A549 (cell line): ENCODE measurements around the gene EMX2. TPM values are rescaled to one million over a fixed set of nuclear protein-coding genes. Genes with fewer than 3 reads are reported as not detected.
A peak's percentile ranks its signal among the peaks of the same experiment; 100 is the strongest.

Source experiments
- ATAC-seq, 2 experiments: fragments of 200-7000 bp in 1 of 2; fragments of >200 bp in 1 of 2; cut with Nextera tagmentation in 1 of 2; cut with Tn5 transposase in 1 of 2; 3 replicates each; pipeline versions ENCODE4 v1.8.0 to v1.9.1; 2018 to 2020; ENCODE audit warnings: mild to moderate bottlenecking in 1 of 2, moderate library complexity in 1 of 2
- CTCF ChIA-PET: fragments of 300-600 bp; sonication (Branson Sonifier 250); formaldehyde crosslinking; extraction: SDS; loops from one replicate; lab custom pipeline; 2021; ENCODE audit warnings: antibody characterized with exemption, inconsistent platforms; lab: Yijun Ruan, JAX
- POLR2A ChIA-PET: fragments of 350-600 bp; formaldehyde crosslinking; extraction: SDS; loops from one replicate; lab custom pipeline; 2021; ENCODE audit warnings: antibody characterized with exemption, inconsistent platforms; lab: Yijun Ruan, JAX
- DNase-seq, 2 experiments: peaks; one replicate each; pipeline versions ENCODE4 v3.0.0 to v3.0.0-alpha.2; 2011 to 2016; ENCODE audit warnings: low read depth in 1 of 2, low spot score in 1 of 2
- FAIRE-seq: peaks from 2 replicates; lab custom pipeline; 2011; peaks lifted over from hg19 to GRCh38; lab: Jason Lieb, UNC
- H3K27ac ChIP-seq, 2 experiments: fragments of >200 bp; sonication (Bioruptor Twin); formaldehyde crosslinking; 3 replicates each; pipeline ENCODE4 v1.5.1; 2016 to 2017
- H3K4me1 ChIP-seq: fragments of >200 bp; sonication (Bioruptor Twin); formaldehyde crosslinking; 3 replicates; pipeline ENCODE4 v1.6.1; 2016
- H3K4me2 ChIP-seq: fragments of >200 bp; sonication (Bioruptor Twin); formaldehyde crosslinking; 3 replicates; pipeline ENCODE4 v1.6.1; 2016
- H3K4me3 ChIP-seq: fragments of >200 bp; sonication (Bioruptor Twin); formaldehyde crosslinking; 3 replicates; pipeline ENCODE4 v1.5.1; 2016
- H3K9me3 ChIP-seq: fragments of >200 bp; sonication (Bioruptor Twin); formaldehyde crosslinking; 3 replicates; pipeline ENCODE4 v1.6.1; 2016
- ATOH8 ChIP-seq: fragments of 250-450 bp; sonication (Bioruptor Pico); IDR thresholded peaks from 2 replicates; pipeline ENCODE4 v1.5.0; 2020; ENCODE audit warnings: low read depth, mild to moderate bottlenecking, moderate library complexity
- CEBPB ChIP-seq, 2 experiments: fragments of >200 bp in 1 of 2; sonication (Bioruptor Twin) in 1 of 2; formaldehyde crosslinking in 1 of 2; IDR thresholded peaks; 2 replicates each; pipeline ENCODE4 v1.6.1; 2012 to 2016
- EHF ChIP-seq: fragments of 250-450 bp; sonication (Bioruptor Pico); IDR thresholded peaks from 2 replicates; pipeline ENCODE4 v1.5.0; 2020; ENCODE audit warnings: mild to moderate bottlenecking
- EHMT2 ChIP-seq: fragments of 200-600 bp; sonication (generic); IDR thresholded peaks from 2 replicates; pipeline ENCODE4 v1.6.1; 2016; ENCODE audit warnings: antibody characterized with exemption, low read depth, mild to moderate bottlenecking, moderate library complexity
- ELK1 ChIP-seq: fragments of 150-350 bp; IDR thresholded peaks from 2 replicates; pipeline ENCODE4 v1.6.1; 2014; ENCODE audit warnings: low read depth, mild to moderate bottlenecking, low read length
- FOSB ChIP-seq: fragments of 250-450 bp; sonication (Bioruptor Pico); IDR thresholded peaks from 2 replicates; pipeline ENCODE4 v1.5.0; 2020; ENCODE audit warnings: mild to moderate bottlenecking, moderate library complexity
- GATA3 ChIP-seq: IDR thresholded peaks from 2 replicates; pipeline ENCODE4 v1.6.1; 2012; ENCODE audit warnings: borderline replicate concordance
- HDAC2 ChIP-seq: fragments of 200-600 bp; sonication (generic); IDR thresholded peaks from 2 replicates; pipeline ENCODE4 v1.6.1; 2016
- HEYL ChIP-seq: fragments of 250-450 bp; sonication (Bioruptor Pico); IDR thresholded peaks from 2 replicates; pipeline ENCODE4 v1.8.0; 2021; ENCODE audit warnings: mild to moderate bottlenecking, moderate library complexity
- HOXB13 ChIP-seq: fragments of 250-450 bp; sonication (Bioruptor Pico); IDR thresholded peaks from 2 replicates; pipeline ENCODE4 v1.5.0; 2020; ENCODE audit warnings: low read depth, mild to moderate bottlenecking, moderate library complexity
- JUNB ChIP-seq: fragments of >200 bp; sonication (Bioruptor Twin); formaldehyde crosslinking; IDR thresholded peaks from 2 replicates; pipeline ENCODE4 v1.6.1; 2016
- MAFK ChIP-seq: fragments of 450-650 bp; IDR thresholded peaks from 2 replicates; pipeline ENCODE4 v1.6.1; 2014; ENCODE audit not compliant: partially characterized antibody
- MAZ ChIP-seq: fragments of 150-350 bp; IDR thresholded peaks from 2 replicates; pipeline ENCODE4 v1.6.1; 2014; ENCODE audit warnings: antibody characterized with exemption, low read depth, low read length, borderline replicate concordance
- MYC ChIP-seq: IDR thresholded peaks from 2 replicates; pipeline ENCODE4 v1.6.1; 2012; ENCODE audit warnings: mild to moderate bottlenecking, inconsistent platforms, low read length, improper control_type of control experiment, borderline replicate concordance
- NPAS2 ChIP-seq: fragments of 250-450 bp; sonication (Bioruptor Pico); IDR thresholded peaks from 2 replicates; pipeline ENCODE4 v1.8.0; 2022; ENCODE audit warnings: mild to moderate bottlenecking, moderate library complexity, borderline replicate concordance
- POLR2AphosphoS2 ChIP-seq: conservative IDR thresholded peaks from 2 replicates; pipeline ENCODE4 v1.6.1; 2012; ENCODE audit warnings: low read length, improper control_type of control experiment, inconsistent platforms
- RAD21 ChIP-seq, 2 experiments: fragments of >200 bp in 1 of 2; sonication (Bioruptor Twin) in 1 of 2; formaldehyde crosslinking in 1 of 2; IDR thresholded peaks in 1 of 2; conservative IDR thresholded peaks in 1 of 2; 2 replicates in 1 of 2; 3 replicates in 1 of 2; pipeline ENCODE4 v1.6.1; 2012 to 2018; ENCODE audit warnings: inconsistent platforms in 1 of 2
- RNF2 ChIP-seq: fragments of 200-600 bp; sonication (generic); IDR thresholded peaks from 2 replicates; pipeline ENCODE4 v1.6.1; 2016; ENCODE audit warnings: low read depth, mild to moderate bottlenecking, antibody characterized with exemption, moderate library complexity, borderline replicate concordance
- SMC3 ChIP-seq: fragments of >200 bp; sonication (Bioruptor Twin); formaldehyde crosslinking; IDR thresholded peaks from 3 replicates; pipeline ENCODE4 v1.6.1; 2018; ENCODE audit warnings: inconsistent platforms
- TFCP2L1 ChIP-seq: fragments of 250-450 bp; sonication (Bioruptor Pico); IDR thresholded peaks from 2 replicates; pipeline ENCODE4 v1.5.0; 2021; ENCODE audit warnings: mild to moderate bottlenecking
- TP53 ChIP-seq: fragments of 250-450 bp; sonication (Bioruptor Pico); IDR thresholded peaks from 2 replicates; pipeline ENCODE4 v1.5.0; 2021; ENCODE audit warnings: mild to moderate bottlenecking, moderate library complexity
- USF2 ChIP-seq: fragments of 450-650 bp; IDR thresholded peaks from 2 replicates; pipeline ENCODE4 v1.6.1; 2014; ENCODE audit warnings: antibody characterized with exemption
- ZNF302 ChIP-seq: fragments of 250-450 bp; sonication (Bioruptor Pico); IDR thresholded peaks from 2 replicates; pipeline ENCODE4 v1.9.0; 2021; ENCODE audit warnings: inconsistent platforms, mild to moderate bottlenecking, moderate library complexity
- WGBS: methylation state at CpG from one replicate; pipeline ENCODE4 v1.1.6; 2017; ENCODE audit errors: missing lambda C conversion rate; 5-methylcytosine and 5-hydroxymethylcytosine counted together
- polyA plus RNA-seq, 4 experiments: library from polyadenylated mRNA; depleted of rRNA in 3 of 4; stranded (reverse); fragments of >200 nt; fragmentation: RNase III in 1 of 4; extraction: RNeasy Plus Mini Kit Qiagen cat#74134 plus additional on column Dnase treatment in 1 of 4; gene quantifications; 2 replicates in 3 of 4; 3 replicates in 1 of 4; pipeline ENCODE4 v1.2.3, GENCODE V29; 2011 to 2017
- TF ChIP-seq, protein P1 (sequence below): IDR thresholded peaks from 2 replicates; pipeline ENCODE4 v1.6.1; 2012
- TF ChIP-seq, protein P2 (sequence below): fragments of >200 bp; sonication (Bioruptor Twin); formaldehyde crosslinking; IDR thresholded peaks from 3 replicates; pipeline ENCODE4 v1.5.1; 2016

The EMX2 gene
- polyA plus RNA-seq, 2 of the 4 experiments (the other 2 are of a cell fraction): not detected

GRCh38 chr10:117536866-117537435, 5.6 kb upstream of the EMX2 start:
- no peak for TF ChIP-seq MAFK
- TF ChIP-seq TFCP2L1: no peak
- no peak for TF ChIP-seq ZNF302
- TF ChIP-seq HEYL (CRISPR knock-in tag): no peak
- TF ChIP-seq GATA3: no peak
- TF ChIP-seq FOSB: no peak
- TF ChIP-seq TP53 (CRISPR knock-in tag): no peak
- no peak for TF ChIP-seq USF2
- no peak for TF ChIP-seq JUNB
- TF ChIP-seq EHMT2: no peak
- no peak for TF ChIP-seq POLR2AphosphoS2
- no peak for TF ChIP-seq HDAC2
- no peak for TF ChIP-seq RNF2
- no peak for TF ChIP-seq MYC
- no peak for TF ChIP-seq HOXB13 (CRISPR knock-in tag)
- no peak for TF ChIP-seq EHF (CRISPR knock-in tag)
- no peak for TF ChIP-seq ATOH8 (CRISPR knock-in tag)
- TF ChIP-seq MAZ: no peak
- TF ChIP-seq ELK1: no peak
- TF ChIP-seq, protein P1, sequence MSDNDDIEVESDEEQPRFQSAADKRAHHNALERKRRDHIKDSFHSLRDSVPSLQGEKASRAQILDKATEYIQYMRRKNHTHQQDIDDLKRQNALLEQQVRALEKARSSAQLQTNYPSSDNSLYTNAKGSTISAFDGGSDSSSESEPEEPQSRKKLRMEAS: no peak
- Histone ChIP-seq H3K27ac (no peak overlapping the region), H3K4me1 (0 out of 3 replicates have a peak, but pooled peaks cover 12% of the 10 kb centered on the region), H3K4me3 (no peak overlapping the region), H3K9me3 (no peaks in the 10 kb centered on the region), H3K4me2 (peak overlapping the region; percentile 73; the same call in 2 of the 3 replicates)
- ChIA-PET POLR2A (no interaction called here), CTCF (interaction anchor here (0.6 to 3.0 kb wide), 28 partner anchors 8 to 902 kb away, joined by 3 to 51 read pairs (median 4); no protein-coding TSS in a partner anchor)
- ATAC-seq (peak in 1 of 2 experiments; percentile 5; a peak in 2 of 6 replicates), FAIRE-seq (no peak), DNase-seq (no peak)
- 58% methylated on average over 31 of the region's 40 CpGs for WGBS

GRCh38 chr10:117537436-117537903, 5.1 kb upstream of the EMX2 start:
- DNase-seq: peak; percentile 25 to 50
- 4% methylated on average over 26 of the region's 39 CpGs for WGBS
- H3K4me3 ChIP-seq: no peak overlapping the region

More at GRCh38 chr10:117537436-117537903, 5.1 kb upstream of the EMX2 start:
- Histone ChIP-seq H3K27ac (no peak overlapping the region), H3K4me1 (0 out of 3 replicates have a peak, but pooled peaks cover 12% of the 10 kb centered on the region), H3K9me3 (no peaks in the 10 kb centered on the region), H3K4me2 (peak overlapping the region; percentile 73)
- POLR2A ChIA-PET: no interaction called here
- ATAC-seq (peak; percentile 45 to 74; a peak in 4 of 6 replicates), FAIRE-seq (no peak)
- TF ChIP-seq RAD21 (conservative IDR thresholded peaks at IDR 0.05 in 1 of 2, IDR thresholded peaks at IDR 0.05 in 1 of 2): peak; percentile 69 to 94
- TF ChIP-seq ZNF302: no peak
- no peak for TF ChIP-seq CEBPB (IDR thresholded peaks at IDR 0.05)
- peak; percentile 89 for TF ChIP-seq SMC3
- TF ChIP-seq NPAS2 (CRISPR knock-in tag): no peak
- TF ChIP-seq, protein P2, sequence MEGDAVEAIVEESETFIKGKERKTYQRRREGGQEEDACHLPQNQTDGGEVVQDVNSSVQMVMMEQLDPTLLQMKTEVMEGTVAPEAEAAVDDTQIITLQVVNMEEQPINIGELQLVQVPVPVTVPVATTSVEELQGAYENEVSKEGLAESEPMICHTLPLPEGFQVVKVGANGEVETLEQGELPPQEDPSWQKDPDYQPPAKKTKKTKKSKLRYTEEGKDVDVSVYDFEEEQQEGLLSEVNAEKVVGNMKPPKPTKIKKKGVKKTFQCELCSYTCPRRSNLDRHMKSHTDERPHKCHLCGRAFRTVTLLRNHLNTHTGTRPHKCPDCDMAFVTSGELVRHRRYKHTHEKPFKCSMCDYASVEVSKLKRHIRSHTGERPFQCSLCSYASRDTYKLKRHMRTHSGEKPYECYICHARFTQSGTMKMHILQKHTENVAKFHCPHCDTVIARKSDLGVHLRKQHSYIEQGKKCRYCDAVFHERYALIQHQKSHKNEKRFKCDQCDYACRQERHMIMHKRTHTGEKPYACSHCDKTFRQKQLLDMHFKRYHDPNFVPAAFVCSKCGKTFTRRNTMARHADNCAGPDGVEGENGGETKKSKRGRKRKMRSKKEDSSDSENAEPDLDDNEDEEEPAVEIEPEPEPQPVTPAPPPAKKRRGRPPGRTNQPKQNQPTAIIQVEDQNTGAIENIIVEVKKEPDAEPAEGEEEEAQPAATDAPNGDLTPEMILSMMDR: peak; percentile 95
- TF ChIP-seq TP53 (CRISPR knock-in tag): no peak
- CTCF ChIA-PET: interaction anchor here (0.6 to 3.0 kb wide), 36 partner anchors 8 to 901 kb away, joined by 3 to 51 read pairs (median 4); no protein-coding TSS in a partner anchor
